Stimulated activated naive B cell treated with anti-CD40 and anti-IgM and Interleukin-4, amounts not matched to agents 10 μg/mL and 1 μg/mL and 100 μg/mL, for 72 hours (primary cell): ENCODE results near the gene CILP2.
A peak's percentile ranks its signal among the peaks of the same experiment; 100 is the strongest.

Experiments used
- ATAC-seq, 2 donors: fragments of 150-1000 bp; cut with Tn5 transposase; replicated peaks; 2 replicates each; pipeline ENCODE4 v1.10.0; 2021; ENCODE audit warnings: moderate library complexity in 1 of 2
- DNase-seq: peaks from one replicate; pipeline ENCODE4 v3.0.0; 2021
- H3K27ac Mint-ChIP-seq: one replicate; pipeline ENCODE4 v1.8.0; 2022; ENCODE audit warnings: mild to moderate bottlenecking, mixed read lengths
- H3K27me3 Mint-ChIP-seq, 2 donors: one replicate each; pipeline ENCODE4 v1.8.0; 2022; ENCODE audit warnings: mixed read lengths in 2 of 2
- H3K36me3 Mint-ChIP-seq, 2 donors: one replicate each; pipeline ENCODE4 v1.8.0; 2022; ENCODE audit warnings: mixed read lengths in 2 of 2, mild to moderate bottlenecking in 1 of 2
- H3K4me1 Mint-ChIP-seq, 2 donors: one replicate each; pipeline ENCODE4 v1.8.0; 2022; ENCODE audit warnings: mixed read lengths in 2 of 2, mild to moderate bottlenecking in 1 of 2
- H3K4me3 Mint-ChIP-seq, 2 donors: one replicate each; pipeline ENCODE4 v1.8.0; 2022; ENCODE audit warnings: mild to moderate bottlenecking in 2 of 2, mixed read lengths in 2 of 2, moderate library complexity in 1 of 2
- H3K9me3 Mint-ChIP-seq, 2 donors: one replicate each; pipeline ENCODE4 v1.8.0; 2022; ENCODE audit warnings: mixed read lengths in 2 of 2, mild to moderate bottlenecking in 1 of 2

Gene CILP2

DNA sequence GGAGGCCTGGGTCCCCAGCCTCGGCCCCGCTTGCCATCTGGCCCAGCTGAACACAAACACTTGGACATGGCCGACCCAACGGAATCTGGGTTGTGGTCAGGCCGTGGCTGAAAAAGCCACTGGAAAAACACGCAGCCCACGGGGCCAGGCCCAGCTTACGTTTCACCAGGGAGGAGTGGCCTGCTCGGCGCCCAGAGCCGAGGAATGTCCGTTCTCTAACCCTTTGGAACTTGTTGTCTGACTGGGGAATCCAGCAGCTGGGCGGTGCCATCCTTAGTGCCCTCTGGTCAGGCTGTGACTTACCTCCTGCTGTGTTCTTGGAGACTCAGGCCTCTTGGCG lies 13.8 kb downstream of the CILP2 start:
- ATAC-seq (no peak), DNase-seq (no peak)
- Mint-ChIP-seq H3K36me3 (no peaks in the 10 kb centered on the region), H3K27me3 (peaks cover 6 to 20% of the 10 kb centered on the region in 2 donors), H3K4me3 (no peak overlapping the region), H3K9me3 (peaks cover 0 to 2% of the 10 kb centered on the region in 2 donors), H3K27ac (peak overlapping the region; percentile 67), H3K4me1 (no peaks in the 10 kb centered on the region)

DNA sequence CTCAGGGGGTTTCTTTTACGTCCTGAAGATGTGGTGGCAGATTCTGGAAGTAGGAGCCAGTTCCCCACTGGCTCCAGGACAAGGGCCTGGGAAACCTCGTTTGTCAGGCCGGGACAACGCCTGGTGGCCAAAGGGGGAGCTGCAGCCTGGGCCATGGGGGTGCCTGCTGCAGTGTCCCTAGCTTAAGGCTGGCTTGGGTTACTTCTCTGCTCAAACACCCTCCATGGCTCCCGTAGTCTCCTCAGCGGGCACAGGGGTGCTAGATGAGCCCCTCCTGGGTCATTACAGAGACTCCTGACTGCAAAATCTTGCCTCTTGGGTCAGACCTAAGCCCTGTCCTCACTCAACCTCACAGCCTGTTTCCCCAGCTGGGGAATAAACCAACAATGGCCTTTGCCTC lies 14.7 kb downstream of the CILP2 start:
- no peaks in the 10 kb centered on the region for H3K36me3 Mint-ChIP-seq
- no peak overlapping the region for H3K4me3 Mint-ChIP-seq
- peaks cover 0 to 2% of the 10 kb centered on the region in 2 donors for H3K9me3 Mint-ChIP-seq
- H3K27me3 Mint-ChIP-seq = peaks cover 6 to 20% of the 10 kb centered on the region in 2 donors
- peak in 1 of 2 donors; percentile 62 for ATAC-seq
- DNase-seq = no peak
- no peaks in the 10 kb centered on the region for H3K4me1 Mint-ChIP-seq
- no peak overlapping the region for H3K27ac Mint-ChIP-seq

GRCh38 chr19:19553670-19554069 lies 15.6 kb downstream of the CILP2 start:
- Mint-ChIP-seq H3K4me1 (peaks cover 0 to 2% of the 10 kb centered on the region in 2 donors), H3K27ac (no peak overlapping the region), H3K36me3 (peaks cover 0 to 5% of the 10 kb centered on the region in 2 donors), H3K27me3 (peaks cover 6 to 17% of the 10 kb centered on the region in 2 donors), H3K9me3 (peaks cover 0 to 2% of the 10 kb centered on the region in 2 donors), H3K4me3 (no peak overlapping the region)
- no peak for DNase-seq
- ATAC-seq = no peak

- ATAC-seq (peak; percentile 62 to 66), DNase-seq (peak; percentile 32)
- peaks cover 0 to 2% of the 10 kb centered on the region in 2 donors for H3K9me3 Mint-ChIP-seq
- peaks cover 0 to 9% of the 10 kb centered on the region in 2 donors for H3K36me3 Mint-ChIP-seq
- H3K27ac Mint-ChIP-seq = no peak overlapping the region
- H3K4me3 Mint-ChIP-seq = no peak overlapping the region
- peaks cover 6 to 10% of the 10 kb centered on the region in 2 donors for H3K27me3 Mint-ChIP-seq
- peaks cover 0 to 6% of the 10 kb centered on the region in 2 donors for H3K4me1 Mint-ChIP-seq
Measured at GRCh38 chr19:19554074-19555023, 16.3 kb downstream of the CILP2 start.

DNA sequence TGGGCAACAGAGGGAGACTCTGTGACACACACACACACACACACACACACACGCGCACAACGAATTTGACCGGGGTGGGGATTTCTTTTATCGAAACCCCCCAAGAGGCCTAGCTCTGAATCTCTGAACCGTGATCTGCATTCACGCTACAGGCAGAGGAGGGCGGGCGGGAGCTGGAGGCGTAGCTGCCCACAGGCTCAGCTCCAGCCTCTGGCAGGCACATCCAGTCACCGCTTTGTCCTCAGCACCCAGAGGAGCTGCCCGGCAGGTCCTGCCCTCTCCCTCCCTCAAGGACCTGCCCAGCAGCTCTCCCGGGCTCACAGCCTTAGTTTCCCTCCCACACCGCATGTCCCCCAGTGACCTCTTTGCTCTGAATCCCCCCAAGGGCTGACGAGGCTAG lies 20.0 kb downstream of the CILP2 start:
- no peak overlapping the region for H3K4me3 Mint-ChIP-seq
- H3K36me3 Mint-ChIP-seq = peaks cover 3 to 15% of the 10 kb centered on the region in 2 donors
- DNase-seq (no peak), ATAC-seq (peak in 1 of 2 donors; percentile 44)
- peak overlapping the region; percentile 81 for H3K27ac Mint-ChIP-seq
- H3K4me1 Mint-ChIP-seq = peaks cover 0 to 6% of the 10 kb centered on the region in 2 donors
- H3K27me3 Mint-ChIP-seq = no peaks in the 10 kb centered on the region
- H3K9me3 Mint-ChIP-seq = no peaks in the 10 kb centered on the region

DNA sequence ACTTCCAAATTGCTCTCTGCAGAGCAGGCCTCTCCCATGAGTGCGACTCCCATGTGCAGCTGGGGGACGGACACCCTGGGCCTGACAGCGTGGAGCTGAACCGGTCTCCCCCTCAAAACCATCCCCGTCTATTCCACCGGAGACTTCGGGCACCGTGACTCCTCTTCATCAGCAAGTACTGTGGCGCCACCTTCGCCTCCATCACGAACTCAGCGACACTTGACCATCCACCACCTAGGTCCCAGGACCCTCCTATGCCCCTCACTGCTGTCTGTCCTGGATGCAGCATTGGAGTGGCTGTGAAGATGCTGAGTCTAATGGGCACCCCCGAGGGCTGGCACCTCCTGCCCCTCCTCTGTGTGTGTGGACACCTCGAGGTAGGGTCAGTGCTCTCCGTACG lies 20.6 kb downstream of the CILP2 start:
- Mint-ChIP-seq H3K4me1 (peaks cover 0 to 6% of the 10 kb centered on the region in 2 donors), H3K27me3 (no peaks in the 10 kb centered on the region), H3K27ac (peak overlapping the region; percentile 81), H3K36me3 (peaks cover 5 to 15% of the 10 kb centered on the region in 2 donors), H3K4me3 (no peak overlapping the region), H3K9me3 (no peaks in the 10 kb centered on the region)
- DNase-seq (no peak), ATAC-seq (no peak)

DNA sequence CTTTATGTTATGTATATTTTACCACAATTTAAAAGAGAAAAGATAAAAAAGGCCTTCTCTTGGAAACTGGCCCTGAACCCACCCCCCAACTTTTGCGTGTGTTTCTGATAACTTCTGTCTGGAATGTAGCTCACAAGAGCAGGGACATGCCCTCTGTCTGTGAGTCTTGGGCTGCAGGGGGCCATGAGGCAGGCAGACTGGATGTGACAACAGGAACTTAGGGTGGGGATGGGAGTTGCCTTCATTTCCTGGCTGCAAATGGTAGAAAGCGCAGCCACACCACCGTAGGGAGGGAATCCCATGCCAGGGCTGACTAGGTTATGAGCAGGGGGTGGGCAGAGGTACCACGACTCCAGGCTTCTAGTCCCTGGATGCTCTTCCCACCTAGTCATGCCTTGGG lies 21.9 kb downstream of the CILP2 start:
- no peak for ATAC-seq
- H3K27ac Mint-ChIP-seq = no peak overlapping the region
- no peaks in the 10 kb centered on the region for H3K9me3 Mint-ChIP-seq
- DNase-seq = no peak
- peaks cover 5 to 23% of the 10 kb centered on the region in 2 donors for H3K36me3 Mint-ChIP-seq
- peaks cover 0 to 6% of the 10 kb centered on the region in 2 donors for H3K4me1 Mint-ChIP-seq
- no peak overlapping the region for H3K4me3 Mint-ChIP-seq
- no peaks in the 10 kb centered on the region for H3K27me3 Mint-ChIP-seq

- Mint-ChIP-seq H3K36me3 (peaks cover 5 to 27% of the 10 kb centered on the region in 2 donors), H3K9me3 (no peaks in the 10 kb centered on the region), H3K27ac (peak overlapping the region; percentile 82), H3K27me3 (no peaks in the 10 kb centered on the region), H3K4me3 (no peak overlapping the region), H3K4me1 (peaks cover 0 to 6% of the 10 kb centered on the region in 2 donors)
- DNase-seq (no peak), ATAC-seq (no peak)
Measured at GRCh38 chr19:19561946-19562664, 24.0 kb downstream of the CILP2 start.

DNA sequence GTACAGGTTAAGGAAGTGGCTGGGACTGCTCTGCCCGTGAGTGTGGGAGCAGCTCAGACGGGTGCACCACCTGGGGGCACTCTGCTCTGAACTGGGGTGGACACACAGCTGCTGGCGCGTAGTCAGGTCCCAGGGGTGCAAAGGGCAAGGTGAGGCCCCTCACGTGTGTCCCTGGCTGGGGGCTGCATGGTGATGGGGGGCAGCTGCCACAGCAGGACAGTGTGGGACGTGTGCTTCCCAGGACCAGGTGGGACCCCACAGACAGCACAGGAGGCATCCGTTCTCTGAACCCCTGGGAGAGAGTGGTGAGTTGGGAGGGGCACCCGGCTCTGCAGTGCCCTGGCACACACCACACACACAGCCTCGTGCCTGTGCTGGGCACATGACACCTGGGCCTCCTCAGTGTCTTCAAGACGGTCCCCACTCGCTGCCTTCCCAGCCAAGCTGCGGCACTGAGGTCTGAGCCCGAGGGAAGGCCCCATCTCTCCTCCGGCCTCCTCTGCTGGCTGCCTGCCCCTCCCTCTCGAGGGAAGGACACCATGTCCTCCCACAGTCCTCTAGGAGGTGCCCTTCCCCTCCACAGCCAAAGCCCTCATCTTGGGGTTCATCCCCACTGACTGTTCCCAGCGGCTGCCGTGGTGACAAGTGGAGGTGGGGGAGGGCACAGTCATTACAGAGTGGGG lies 24.7 kb downstream of the CILP2 start:
- ATAC-seq = no peak
- H3K9me3 Mint-ChIP-seq = no peaks in the 10 kb centered on the region
- no peak for DNase-seq
- H3K27me3 Mint-ChIP-seq = no peaks in the 10 kb centered on the region
- peaks cover 5 to 30% of the 10 kb centered on the region in 2 donors for H3K36me3 Mint-ChIP-seq
- H3K4me1 Mint-ChIP-seq = peaks cover 0 to 6% of the 10 kb centered on the region in 2 donors
- H3K4me3 Mint-ChIP-seq = no peak overlapping the region
- peak overlapping the region; percentile 31 for H3K27ac Mint-ChIP-seq

GRCh38 chr19:19563348-19563848 lies 25.3 kb downstream of the CILP2 start:
- no peaks in the 10 kb centered on the region for H3K27me3 Mint-ChIP-seq
- peaks cover 5 to 29% of the 10 kb centered on the region in 2 donors for H3K36me3 Mint-ChIP-seq
- no peak overlapping the region for H3K27ac Mint-ChIP-seq
- H3K4me3 Mint-ChIP-seq = no peak overlapping the region
- H3K9me3 Mint-ChIP-seq = no peaks in the 10 kb centered on the region
- ATAC-seq (no peak), DNase-seq (no peak)
- H3K4me1 Mint-ChIP-seq = peaks cover 0 to 6% of the 10 kb centered on the region in 2 donors

GRCh38 chr19:19566306-19566705 lies 28.2 kb downstream of the CILP2 start:
- Mint-ChIP-seq H3K27me3 (no peaks in the 10 kb centered on the region), H3K4me3 (no peak overlapping the region), H3K27ac (no peak overlapping the region), H3K9me3 (no peaks in the 10 kb centered on the region), H3K4me1 (no peaks in the 10 kb centered on the region), H3K36me3 (peaks cover 9 to 40% of the 10 kb centered on the region in 2 donors)
- DNase-seq (no peak), ATAC-seq (peak in 1 of 2 donors; percentile 10)

- H3K27ac Mint-ChIP-seq = no peak overlapping the region
Measured at GRCh38 chr19:19567391-19567790, 29.3 kb downstream of the CILP2 start.

DNA sequence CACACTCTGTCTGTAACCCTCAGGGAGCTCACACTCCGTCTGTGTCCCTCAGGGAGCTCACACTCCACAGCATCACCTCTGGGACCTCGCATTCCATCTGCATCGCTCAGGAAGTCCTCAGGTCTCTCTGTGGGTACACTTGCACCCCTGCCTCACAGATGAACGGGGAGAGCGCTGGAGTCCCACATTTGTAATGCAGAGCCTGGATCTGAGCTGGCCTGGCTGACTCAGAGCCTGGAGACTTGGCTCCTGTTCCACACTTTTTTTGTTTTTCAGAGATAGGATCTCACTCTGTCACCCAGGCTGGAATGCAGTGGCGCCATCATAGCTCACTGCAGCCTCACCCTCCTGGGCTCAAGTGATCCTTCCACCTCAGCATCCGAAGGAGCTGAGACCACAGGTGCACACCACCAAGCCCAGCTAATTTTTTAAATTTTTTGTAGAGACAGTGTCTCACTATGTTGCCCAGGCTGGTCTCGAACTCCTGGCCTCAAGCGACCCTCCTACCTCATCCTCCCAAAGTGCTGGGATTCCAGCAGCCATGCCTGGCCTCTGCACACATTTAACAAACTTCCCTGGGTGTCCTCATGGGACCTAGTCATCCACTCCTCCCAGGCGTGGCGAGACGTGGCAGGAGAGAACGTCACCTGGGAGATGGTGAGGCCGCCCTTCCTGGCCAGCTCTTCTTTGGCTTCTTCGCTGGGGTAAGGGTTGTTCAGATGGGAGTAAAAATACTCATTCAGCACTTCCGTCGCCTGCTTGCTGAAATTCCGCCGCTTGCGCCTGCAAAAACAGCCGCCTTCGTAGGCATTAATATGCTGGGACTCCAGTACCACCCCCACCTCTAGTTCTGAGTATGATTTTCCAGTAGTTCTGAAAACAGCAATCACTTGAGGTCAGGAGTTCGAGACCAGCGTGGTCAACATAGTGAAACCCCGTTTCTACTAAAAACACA lies 31.0 kb downstream of the CILP2 start:
- Mint-ChIP-seq H3K27me3 (no peaks in the 10 kb centered on the region), H3K36me3 (peaks cover 4 to 34% of the 10 kb centered on the region in 2 donors), H3K9me3 (no peaks in the 10 kb centered on the region), H3K27ac (peak overlapping the region; percentile 3), H3K4me3 (no peak overlapping the region), H3K4me1 (no peaks in the 10 kb centered on the region)
- no peak for DNase-seq
- ATAC-seq = no peak

More at GRCh38 chr19:19567391-19567790, 29.3 kb downstream of the CILP2 start:
- ATAC-seq (no peak), DNase-seq (no peak)
- Mint-ChIP-seq H3K36me3 (peaks cover 7 to 35% of the 10 kb centered on the region in 2 donors), H3K4me1 (no peaks in the 10 kb centered on the region), H3K4me3 (no peak overlapping the region), H3K27me3 (no peaks in the 10 kb centered on the region), H3K9me3 (no peaks in the 10 kb centered on the region)
